HG02588 (cell line): ENCODE measurements around the gene ARSG.

ENCODE experiments used
- ATAC-seq: cut with Tn5 transposase; IDR thresholded peaks from one replicate; pipeline ENCODE4 v1.9.1; 2021; ENCODE audit warnings: mild to moderate bottlenecking, moderate library complexity; ENCODE audit not compliant: unreplicated experiment

The ARSG gene

GRCh38 chr17:68443972-68444464 is 152.7 kb downstream of the ARSG start:
- no peak for ATAC-seq

- ATAC-seq = no peak
Observed at GRCh38 chr17:68445671-68446070, 154.4 kb downstream of the ARSG start.

GRCh38 chr17:68446626-68447041 is 155.3 kb downstream of the ARSG start:
- ATAC-seq = no peak

GRCh38 chr17:68449021-68449739 is 157.9 kb downstream of the ARSG start:
- no peak for ATAC-seq

- ATAC-seq = no peak
Observed at GRCh38 chr17:68450391-68450790, 159.1 kb downstream of the ARSG start.

- ATAC-seq = no peak
Observed at GRCh38 chr17:68450801-68451200, 159.5 kb downstream of the ARSG start.

GRCh38 chr17:68451670-68452354 is 160.5 kb downstream of the ARSG start:
- ATAC-seq = no peak

- no peak for ATAC-seq
Observed at GRCh38 chr17:68452724-68453290, 161.5 kb downstream of the ARSG start.

GRCh38 chr17:68453991-68454665 is 162.8 kb downstream of the ARSG start:
- no peak for ATAC-seq

- no peak for ATAC-seq
Observed at GRCh38 chr17:68455901-68456338, 164.6 kb downstream of the ARSG start.

- no peak for ATAC-seq
Observed at GRCh38 chr17:68456339-68457167, 165.3 kb downstream of the ARSG start.

- peak; percentile 31 for ATAC-seq
Observed at GRCh38 chr17:68457168-68457538, 165.9 kb downstream of the ARSG start, which contains the start of gene WIPI1. WIPI1 (minus strand) TSS chr17:68457496; CDS start chr17:68457421, 75 bp downstream.

- ATAC-seq = peak; percentile 73
Observed at GRCh38 chr17:68457539-68458259, 166.4 kb downstream of the ARSG start.

- ATAC-seq = no peak
Observed at GRCh38 chr17:68458260-68459036, 167.2 kb downstream of the ARSG start.

GRCh38 chr17:68459037-68459639 is 167.8 kb downstream of the ARSG start:
- no peak for ATAC-seq

GRCh38 chr17:68460146-68460545 is 168.9 kb downstream of the ARSG start:
- no peak for ATAC-seq

GRCh38 chr17:68460715-68461114 is 169.4 kb downstream of the ARSG start:
- ATAC-seq = no peak

- no peak for ATAC-seq
Observed at GRCh38 chr17:68461122-68461539, 169.8 kb downstream of the ARSG start.

GRCh38 chr17:68461589-68461988 is 170.3 kb downstream of the ARSG start:
- ATAC-seq = no peak
